ENCODE results near the gene SNCAIP. TPM values are rescaled to one million over a fixed set of nuclear protein-coding genes. Genes with fewer than 3 reads are reported as not detected.
"Not testable (repeated sequence)": the region's sequence is repeated elsewhere in the genome, so short reads cannot be mapped to it uniquely, and the experiment has no call there.

SNCAIP gene
- total RNA-seq, 1 experiment from 2014 or later: not detected

DNA sequence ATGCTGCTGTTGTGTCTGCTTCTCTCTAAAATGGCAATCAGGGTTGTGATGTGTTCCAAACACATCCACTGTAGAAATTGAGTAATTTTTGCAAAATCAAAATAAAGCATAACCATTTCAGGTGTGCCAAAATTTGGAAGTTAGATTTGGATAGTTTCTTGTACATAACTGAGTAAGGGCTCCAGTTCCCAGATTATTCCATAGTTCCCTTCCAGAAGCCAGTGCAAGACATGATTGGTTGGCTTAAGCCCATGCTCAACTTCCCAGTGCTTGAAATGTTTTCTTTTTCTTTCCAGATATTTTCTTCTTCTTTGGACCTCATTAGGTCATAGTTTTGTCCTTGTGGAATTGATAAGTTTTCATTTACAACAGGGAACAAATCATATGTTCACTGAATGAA is 64.2 kb downstream of the SNCAIP start:
- no peak for DNase-seq (ENCODE audit: low read depth, low spot score)
- in situ Hi-C loops (cut with HindIII; ENCODE audit: low pct_unique_long_range_greater_than_20kb, low sequenced_read_pairs): no loop called here

DNA sequence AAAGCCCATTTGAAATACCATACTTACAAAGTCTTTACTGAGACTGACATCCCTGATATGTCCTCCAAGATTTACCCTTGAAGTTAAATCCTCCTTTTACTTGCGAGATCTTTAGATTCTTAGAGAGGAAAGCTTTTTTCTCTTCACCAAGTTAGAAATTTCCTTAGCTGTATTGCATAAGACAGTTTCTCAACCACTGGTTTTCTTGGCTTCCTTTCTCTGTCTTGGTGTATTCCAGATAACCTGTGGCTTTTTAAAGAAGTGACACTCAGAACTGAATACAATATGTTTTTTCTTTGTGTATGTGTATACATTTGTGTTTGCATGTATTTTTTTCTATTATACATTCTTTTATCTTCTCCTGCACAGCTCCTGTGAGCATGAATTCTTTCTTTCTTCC is 65.0 kb downstream of the SNCAIP start:
- in situ Hi-C loops (cut with HindIII; ENCODE audit: low pct_unique_long_range_greater_than_20kb, low sequenced_read_pairs): no loop called here
- DNase-seq (ENCODE audit: low read depth, low spot score): no peak

DNA sequence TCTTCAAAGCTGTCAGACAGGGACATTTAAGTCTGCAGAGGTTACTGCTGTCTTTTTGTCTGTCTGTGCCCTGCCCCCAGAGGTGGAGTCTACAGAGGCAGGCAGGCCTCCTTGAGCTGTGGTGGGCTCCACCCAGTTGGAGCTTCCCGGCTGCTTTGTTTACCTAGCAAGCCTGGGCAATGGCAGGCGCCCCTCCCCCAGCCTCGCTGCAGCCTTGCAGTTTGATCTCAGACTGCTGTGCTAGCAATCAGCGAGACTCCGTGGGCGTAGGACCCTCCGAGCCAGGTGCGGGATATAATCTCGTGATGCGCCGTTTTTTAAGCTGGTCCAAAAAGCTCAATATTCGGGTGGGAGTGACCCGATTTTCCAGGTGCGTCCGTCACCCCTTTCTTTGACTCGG is 70.9 kb downstream of the SNCAIP start:
- not testable (repeated sequence) for DNase-seq (ENCODE audit: low read depth, low spot score)

DNA sequence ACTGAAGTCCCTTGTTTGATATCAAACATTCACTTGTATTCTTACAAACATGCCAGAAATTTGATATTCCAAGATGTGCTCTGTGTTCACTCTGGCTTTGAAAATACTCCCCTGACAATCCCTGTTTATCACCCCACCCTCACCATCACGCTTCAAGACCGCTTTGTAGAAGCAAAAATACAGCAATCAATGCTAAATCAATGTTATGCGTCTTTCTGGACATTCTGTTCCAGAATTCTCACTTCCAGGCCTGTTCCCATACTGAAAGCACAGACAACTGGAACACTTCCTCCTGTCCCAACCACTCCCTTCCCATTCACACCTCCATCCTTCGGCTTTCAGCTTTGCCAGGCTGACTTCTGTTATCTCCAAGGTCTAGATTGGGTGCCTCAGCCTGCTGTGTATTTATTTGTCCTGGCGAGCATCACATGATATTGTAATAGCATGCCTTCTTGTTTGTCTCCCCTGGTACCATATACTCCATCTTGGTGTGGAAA is 72.8 kb downstream of the SNCAIP start:
- in situ Hi-C loops (cut with HindIII; ENCODE audit: low pct_unique_long_range_greater_than_20kb, low sequenced_read_pairs): no loop called here
- no peak for DNase-seq (ENCODE audit: low read depth, low spot score)

More for the DNA sequence above, 70.9 kb downstream of the SNCAIP start:
- in situ Hi-C loops (cut with HindIII; ENCODE audit: low pct_unique_long_range_greater_than_20kb, low sequenced_read_pairs): not testable (repeated sequence)

DNA sequence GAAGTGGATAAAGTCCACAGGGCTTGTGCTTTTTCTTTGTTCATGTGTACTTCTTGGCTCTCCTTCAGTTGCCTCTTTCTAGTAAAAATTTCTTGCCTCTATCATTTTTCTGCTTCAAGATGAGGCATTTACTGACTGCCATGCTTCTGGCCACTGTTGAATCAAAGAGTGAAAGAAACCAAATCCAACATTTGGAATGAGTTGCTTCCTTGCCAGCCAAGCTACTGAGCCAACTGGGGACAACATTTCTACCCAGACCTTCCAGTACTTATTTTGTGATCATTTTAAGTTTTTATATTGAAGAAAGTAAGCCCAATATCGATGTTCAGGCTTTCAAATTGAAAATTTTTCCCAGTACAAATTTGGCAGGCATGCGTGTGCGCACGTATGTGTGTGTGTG is 73.2 kb downstream of the SNCAIP start:
- in situ Hi-C loops (cut with HindIII; ENCODE audit: low pct_unique_long_range_greater_than_20kb, low sequenced_read_pairs): no loop called here
- DNase-seq (ENCODE audit: low read depth, low spot score): no peak

DNA sequence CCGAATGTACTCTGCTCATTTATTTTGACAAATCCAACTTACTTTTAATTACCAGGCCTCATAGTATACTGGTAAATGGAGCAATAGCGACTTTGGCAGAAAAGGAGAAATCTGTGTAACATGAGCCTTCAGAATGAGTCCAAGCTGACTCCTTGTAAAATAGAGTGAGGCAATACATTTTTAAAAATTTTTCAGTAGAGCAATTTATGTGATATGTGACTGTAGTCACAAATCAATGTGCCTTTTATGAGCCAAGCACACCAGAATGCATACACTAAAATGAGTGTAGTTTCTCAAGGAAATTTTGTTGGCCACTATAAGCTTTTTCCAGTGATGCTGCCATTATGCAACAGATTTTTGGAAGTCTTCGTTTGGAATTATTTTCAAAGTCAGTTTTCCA is 73.8 kb downstream of the SNCAIP start:
- DNase-seq (ENCODE audit: low read depth, low spot score): no peak
- in situ Hi-C loops (cut with HindIII; ENCODE audit: low pct_unique_long_range_greater_than_20kb, low sequenced_read_pairs): no loop called here

DNA sequence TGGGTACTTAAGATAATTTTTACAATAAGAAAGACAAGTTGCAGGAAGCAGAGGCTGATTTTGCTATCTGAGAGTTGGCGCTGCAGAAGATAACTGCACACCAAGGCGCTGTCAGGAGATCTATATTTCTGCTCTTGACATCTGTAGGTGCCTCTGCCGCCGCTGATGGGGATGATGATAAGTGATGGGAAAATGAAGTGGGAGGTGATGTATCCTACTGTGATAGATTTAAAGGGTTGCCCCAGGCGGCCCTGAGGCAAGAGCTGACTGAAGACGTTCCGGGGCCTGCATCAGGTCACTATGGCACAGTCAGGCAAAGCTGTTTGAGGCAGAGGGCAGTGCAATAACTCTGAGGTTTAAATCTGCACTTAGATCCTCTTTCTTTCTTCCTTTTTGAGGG is 78.1 kb downstream of the SNCAIP start:
- no peak for DNase-seq (ENCODE audit: low read depth, low spot score)
- in situ Hi-C loops (cut with HindIII; ENCODE audit: low pct_unique_long_range_greater_than_20kb, low sequenced_read_pairs): no loop called here

DNA sequence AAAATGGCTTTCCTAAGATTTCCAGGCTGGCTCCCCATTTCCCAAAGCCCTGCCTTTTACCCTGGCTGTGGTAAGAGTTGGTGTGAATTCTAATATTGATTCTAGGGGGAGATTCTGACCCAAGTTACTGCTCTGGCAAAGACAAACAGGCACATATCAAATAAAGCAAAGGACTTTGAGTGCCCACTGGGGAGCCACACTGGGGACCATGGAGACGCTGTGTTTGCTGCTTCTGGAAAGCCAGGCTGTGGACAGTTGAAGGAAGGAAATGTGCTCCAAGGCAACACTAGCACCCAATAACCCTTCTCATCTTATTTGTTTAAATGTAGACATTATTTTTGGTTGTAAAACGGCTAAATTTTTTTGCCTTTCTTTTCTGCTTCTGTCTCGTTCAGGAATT is 78.7 kb downstream of the SNCAIP start:
- in situ Hi-C loops (cut with HindIII; ENCODE audit: low pct_unique_long_range_greater_than_20kb, low sequenced_read_pairs): no loop called here
- no peak for DNase-seq (ENCODE audit: low read depth, low spot score)

DNA sequence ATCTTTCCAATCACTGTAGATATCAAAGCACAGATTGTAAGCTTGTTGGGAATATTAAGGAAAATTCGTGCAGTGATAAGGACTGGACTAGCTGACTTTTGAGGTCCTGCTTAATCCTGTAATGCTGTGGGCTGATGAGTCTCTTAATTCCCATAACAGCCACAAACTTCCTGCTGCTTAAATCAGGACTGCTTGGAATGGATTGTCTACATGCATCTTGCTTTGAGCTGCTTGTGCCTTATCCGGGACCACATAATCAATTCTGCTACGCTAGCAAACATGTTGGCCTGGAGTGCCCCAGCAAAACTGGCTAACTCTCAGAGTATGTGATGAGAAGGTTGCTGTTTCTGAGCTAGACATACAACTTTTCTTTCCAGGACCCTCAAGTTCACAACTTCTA is 79.6 kb downstream of the SNCAIP start:
- in situ Hi-C loops (cut with HindIII; ENCODE audit: low pct_unique_long_range_greater_than_20kb, low sequenced_read_pairs): no loop called here
- no peak for DNase-seq (ENCODE audit: low read depth, low spot score)

DNA sequence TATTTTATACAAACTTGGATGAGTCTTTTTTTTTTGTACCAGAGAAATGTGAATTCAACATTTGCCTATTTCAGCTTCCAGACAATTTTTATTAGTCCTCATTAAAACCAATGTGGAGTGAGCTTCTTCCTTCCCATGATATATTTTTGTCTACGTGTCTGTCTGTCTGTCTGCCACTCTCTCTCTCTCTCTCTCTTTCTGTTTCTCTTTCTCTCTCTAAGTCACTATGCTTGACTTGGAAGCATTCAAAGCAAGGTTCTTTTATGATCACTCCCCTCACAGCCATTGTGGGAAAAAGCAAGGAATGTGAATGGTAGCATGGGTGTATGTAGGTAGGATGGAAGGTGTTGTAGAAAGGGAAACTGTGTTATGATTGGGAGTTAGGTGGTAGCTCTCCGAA is 80.2 kb downstream of the SNCAIP start:
- no peak for DNase-seq (ENCODE audit: low read depth, low spot score)
- in situ Hi-C loops (cut with HindIII; ENCODE audit: low pct_unique_long_range_greater_than_20kb, low sequenced_read_pairs): no loop called here

DNA sequence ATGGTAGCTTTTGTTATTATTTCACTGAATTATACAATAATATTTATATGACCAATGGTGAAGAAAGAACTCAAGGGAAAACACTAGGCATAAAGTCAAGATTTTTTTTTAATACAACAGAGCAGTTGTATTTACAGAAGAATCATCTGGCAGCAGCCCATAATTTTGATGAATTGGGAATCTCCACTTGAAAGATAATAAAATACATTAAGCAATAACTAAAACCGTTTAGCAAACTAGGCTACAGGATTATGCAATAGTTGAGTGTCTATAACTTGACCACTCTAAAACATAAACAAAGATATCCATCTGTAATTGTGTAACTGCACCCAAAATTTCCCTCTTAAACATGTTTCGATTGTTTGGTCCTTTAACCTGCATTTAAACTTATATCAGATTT is 80.8 kb downstream of the SNCAIP start:
- in situ Hi-C loops (cut with HindIII; ENCODE audit: low pct_unique_long_range_greater_than_20kb, low sequenced_read_pairs): no loop called here
- DNase-seq (ENCODE audit: low read depth, low spot score): no peak

DNA sequence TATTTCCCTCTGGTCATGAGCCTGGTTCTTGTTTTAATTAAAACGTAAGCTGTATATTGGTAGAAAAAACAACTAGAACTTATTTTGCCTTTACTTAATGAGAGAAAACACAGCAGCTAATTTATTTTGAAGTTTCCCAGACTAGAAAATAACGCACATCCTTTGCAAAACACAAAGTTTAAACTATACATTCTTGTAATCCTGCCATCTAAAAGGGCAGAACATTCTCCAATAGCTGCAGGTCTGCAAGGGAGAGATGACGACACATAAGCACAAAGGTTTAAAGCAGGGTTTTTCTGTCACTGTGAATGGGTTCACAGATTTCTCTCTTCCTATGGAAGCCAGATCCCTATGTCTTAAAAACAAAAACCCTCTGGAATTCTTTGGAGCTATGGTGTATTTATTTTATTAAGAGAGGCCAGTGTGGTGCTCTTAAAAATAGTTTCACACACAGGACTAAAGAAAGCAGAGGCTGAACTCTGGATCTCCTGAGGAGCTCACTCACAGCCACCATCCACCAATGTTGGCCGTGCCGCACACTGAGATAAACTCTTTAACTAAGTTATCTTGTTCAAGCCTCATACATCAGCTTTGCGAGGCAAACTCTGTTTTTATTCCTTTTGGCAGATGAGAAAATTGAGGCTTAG is 82.4 kb downstream of the SNCAIP start:
- no peak for DNase-seq (ENCODE audit: low read depth, low spot score)
- in situ Hi-C loops (cut with HindIII; ENCODE audit: low pct_unique_long_range_greater_than_20kb, low sequenced_read_pairs): no loop called here

DNA sequence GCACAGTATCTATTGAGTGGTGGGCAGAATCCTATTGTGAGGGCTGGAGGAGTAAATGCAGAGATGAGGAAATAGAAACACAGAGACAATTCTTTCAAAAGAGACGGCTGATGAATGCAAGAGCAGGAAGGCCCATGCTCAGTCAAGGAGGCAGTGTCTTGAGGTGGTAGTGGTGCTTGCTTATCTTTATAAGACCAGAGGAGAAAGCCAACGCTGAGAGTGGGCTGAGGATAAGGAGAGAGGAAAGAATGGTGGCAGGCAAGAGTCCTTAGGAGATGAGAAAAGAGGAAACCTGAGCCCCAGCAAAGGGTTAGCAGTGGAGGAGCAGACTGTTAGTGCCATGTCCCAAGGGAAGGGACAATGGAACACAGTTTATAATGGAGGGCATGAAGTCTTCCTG is 86.0 kb downstream of the SNCAIP start:
- no peak for DNase-seq (ENCODE audit: low read depth, low spot score)
- in situ Hi-C loops (cut with HindIII; ENCODE audit: low pct_unique_long_range_greater_than_20kb, low sequenced_read_pairs): no loop called here

DNA sequence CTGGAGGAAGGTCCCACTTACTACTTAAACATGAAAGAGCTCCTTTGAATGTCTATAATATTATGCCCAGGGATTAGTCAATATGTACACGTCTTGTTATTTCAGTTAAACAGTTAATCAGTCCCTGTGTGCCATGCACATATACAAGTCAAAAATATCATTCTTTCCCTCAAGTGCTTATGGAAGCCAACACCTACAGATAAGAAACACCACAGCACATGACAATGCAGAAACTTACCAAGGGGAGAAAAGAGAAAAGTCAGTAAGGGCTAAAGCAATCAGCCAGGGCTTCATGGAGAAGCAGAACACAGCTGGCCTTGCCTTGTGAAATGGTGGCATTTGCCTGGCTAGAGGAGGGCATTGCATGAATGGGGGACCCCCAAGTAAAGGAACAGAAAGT is 88.3 kb downstream of the SNCAIP start:
- in situ Hi-C loops (cut with HindIII; ENCODE audit: low pct_unique_long_range_greater_than_20kb, low sequenced_read_pairs): no loop called here
- DNase-seq (ENCODE audit: low read depth, low spot score): no peak

DNA sequence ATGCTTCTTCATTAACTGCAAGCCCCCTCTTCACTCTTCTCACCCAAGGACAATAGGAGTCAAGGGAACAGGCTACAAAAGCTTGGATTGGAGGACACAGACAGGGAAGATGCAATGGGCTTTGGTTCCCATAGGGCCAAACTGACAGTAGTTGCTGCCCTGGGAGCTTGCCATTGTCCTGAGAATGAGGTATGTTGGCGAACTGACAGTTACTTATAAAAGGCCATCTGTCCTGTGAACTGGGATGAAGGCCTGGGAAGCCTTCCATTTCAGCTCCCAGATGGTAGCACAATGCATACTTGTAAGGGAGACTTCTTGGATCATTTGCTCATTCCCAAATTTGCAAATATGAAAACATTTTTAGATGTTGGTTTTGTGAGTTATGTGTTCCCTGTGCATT is 88.9 kb downstream of the SNCAIP start:
- in situ Hi-C loops (cut with HindIII; ENCODE audit: low pct_unique_long_range_greater_than_20kb, low sequenced_read_pairs): no loop called here
- DNase-seq (ENCODE audit: low read depth, low spot score): no peak

DNA sequence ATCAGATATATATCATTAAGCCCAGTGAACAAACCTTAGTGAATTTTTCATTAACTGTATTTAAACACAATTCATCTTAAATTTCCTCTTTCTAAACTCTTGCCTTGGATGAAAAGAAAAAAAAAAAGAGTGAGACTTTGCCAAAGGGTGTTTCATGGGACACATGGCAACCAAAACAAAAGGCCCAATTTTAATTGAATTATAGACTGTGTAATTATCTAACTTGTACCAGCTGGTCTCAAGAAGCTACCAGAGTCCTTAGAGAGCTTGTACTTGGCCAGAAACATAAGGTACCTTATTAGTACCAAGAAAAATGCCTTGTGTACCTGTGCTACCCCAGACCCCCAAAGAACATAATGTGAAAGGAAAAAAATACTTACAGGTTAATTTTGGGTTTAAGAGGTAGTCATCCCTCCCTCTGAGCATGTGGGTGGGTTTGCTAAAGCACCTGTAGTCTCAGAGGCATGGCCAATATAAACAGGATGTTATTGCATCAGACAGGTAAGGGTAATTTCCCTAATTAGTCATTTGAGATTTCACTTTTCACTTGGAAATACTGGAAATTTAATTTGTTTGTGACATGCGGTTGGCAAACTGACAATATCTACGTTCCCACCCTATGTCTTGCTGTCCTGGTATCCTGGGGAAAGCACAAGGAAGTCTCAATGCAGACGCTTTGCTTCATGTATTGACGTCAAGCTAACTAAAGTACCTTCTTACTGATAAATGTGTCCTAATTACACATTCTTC is 90.1 kb downstream of the SNCAIP start:
- no peak for DNase-seq (ENCODE audit: low read depth, low spot score)
- in situ Hi-C loops (cut with HindIII; ENCODE audit: low pct_unique_long_range_greater_than_20kb, low sequenced_read_pairs): no loop called here

DNA sequence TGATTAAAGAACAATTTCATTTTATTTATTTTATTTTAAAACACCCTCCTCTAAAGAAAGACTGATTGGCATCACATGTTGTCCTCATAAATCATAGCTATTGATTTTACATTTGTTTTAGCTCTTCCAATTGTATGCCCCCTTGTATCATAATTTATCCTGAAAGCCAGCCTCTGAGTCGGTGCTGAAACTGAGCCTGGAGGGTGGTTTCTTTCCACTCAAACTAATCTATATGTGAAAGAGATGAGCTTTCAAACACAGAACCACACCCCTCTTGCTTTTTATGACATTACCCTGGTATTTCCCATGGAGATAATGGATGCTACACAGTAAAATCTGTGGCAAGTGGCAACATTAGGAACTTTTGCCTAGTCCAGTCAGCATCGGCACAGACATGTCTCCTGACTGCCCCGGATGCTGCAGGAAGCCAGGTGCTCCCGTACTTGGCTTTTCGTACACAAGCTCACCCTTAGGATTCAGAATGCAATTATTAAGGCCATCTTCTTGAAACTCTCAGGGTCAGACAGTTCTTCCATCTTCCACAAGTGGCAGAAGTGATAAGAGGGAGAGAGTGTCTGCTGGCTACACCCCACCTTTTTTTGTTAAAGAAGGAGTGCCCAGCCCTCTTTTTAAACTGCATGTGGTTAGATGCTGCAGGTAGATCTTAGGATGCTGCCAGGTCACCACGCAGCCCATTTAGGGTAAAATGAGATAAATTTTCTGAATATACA is 91.1 kb downstream of the SNCAIP start:
- DNase-seq (ENCODE audit: low read depth, low spot score): no peak
- in situ Hi-C loops (cut with HindIII; ENCODE audit: low pct_unique_long_range_greater_than_20kb, low sequenced_read_pairs): no loop called here

DNA sequence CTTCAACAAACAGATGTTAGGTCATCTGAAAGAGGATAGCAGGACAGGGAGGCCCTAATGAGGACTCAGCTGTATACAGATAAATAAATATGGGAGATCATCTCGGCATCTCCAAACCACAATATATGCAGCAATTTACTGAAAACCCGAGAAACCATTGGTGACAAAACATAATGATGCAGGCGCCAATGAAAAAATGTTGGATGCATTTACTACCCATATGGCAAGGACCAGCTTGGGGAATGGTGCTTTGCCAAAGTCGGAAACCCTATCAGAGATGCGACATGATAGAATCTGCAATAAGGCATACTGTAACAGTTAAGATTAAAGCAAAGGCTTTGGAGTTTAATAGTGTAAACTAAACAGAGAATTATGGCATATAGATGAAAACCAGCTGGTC is 92.0 kb downstream of the SNCAIP start:
- in situ Hi-C loops (cut with HindIII; ENCODE audit: low pct_unique_long_range_greater_than_20kb, low sequenced_read_pairs): no loop called here
- DNase-seq (ENCODE audit: low read depth, low spot score): no peak
